Fibroblast of mammary gland (primary cell): ENCODE data around the gene TRPC6.

ENCODE experiments used
- DNase-seq: peaks from one replicate; pipeline ENCODE4 v3.0.0-alpha.2; 2010; ENCODE audit warnings: low read depth
- H3K4me3 ChIP-seq: 2 replicates; pipeline ENCODE4 v1.5.1; 2011; ENCODE audit warnings: low read depth, mild to moderate bottlenecking, low read length, moderate library complexity; ENCODE audit not compliant: control insufficient read depth
- TF ChIP-seq, protein P1 (sequence below): conservative IDR thresholded peaks from 2 replicates; pipeline ENCODE4 v1.5.1; 2011; ENCODE audit warnings: low read depth, low read length, inconsistent platforms; ENCODE audit not compliant: control insufficient read depth, insufficient read depth

The TRPC6 gene

DNA sequence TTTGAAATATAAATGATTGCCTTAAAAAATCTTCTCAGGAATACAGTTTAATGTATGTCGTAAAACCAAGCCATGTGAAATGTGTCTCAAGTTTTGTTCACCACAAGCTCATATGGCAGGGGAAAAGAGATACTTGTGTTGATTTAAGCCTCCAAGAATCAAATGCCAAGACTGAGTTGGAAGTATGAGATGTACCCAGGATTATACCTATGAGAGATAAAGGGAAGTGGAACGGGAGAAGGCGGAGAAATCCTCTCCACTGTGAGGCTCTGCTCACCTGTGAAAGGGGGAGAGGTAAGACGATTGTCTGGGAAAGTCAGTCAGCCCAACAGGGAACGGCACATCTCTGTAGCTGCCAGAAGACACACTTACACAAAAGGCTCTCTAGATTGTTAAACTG is 124.8 kb downstream of the TRPC6 start:
- TF ChIP-seq, protein P1, sequence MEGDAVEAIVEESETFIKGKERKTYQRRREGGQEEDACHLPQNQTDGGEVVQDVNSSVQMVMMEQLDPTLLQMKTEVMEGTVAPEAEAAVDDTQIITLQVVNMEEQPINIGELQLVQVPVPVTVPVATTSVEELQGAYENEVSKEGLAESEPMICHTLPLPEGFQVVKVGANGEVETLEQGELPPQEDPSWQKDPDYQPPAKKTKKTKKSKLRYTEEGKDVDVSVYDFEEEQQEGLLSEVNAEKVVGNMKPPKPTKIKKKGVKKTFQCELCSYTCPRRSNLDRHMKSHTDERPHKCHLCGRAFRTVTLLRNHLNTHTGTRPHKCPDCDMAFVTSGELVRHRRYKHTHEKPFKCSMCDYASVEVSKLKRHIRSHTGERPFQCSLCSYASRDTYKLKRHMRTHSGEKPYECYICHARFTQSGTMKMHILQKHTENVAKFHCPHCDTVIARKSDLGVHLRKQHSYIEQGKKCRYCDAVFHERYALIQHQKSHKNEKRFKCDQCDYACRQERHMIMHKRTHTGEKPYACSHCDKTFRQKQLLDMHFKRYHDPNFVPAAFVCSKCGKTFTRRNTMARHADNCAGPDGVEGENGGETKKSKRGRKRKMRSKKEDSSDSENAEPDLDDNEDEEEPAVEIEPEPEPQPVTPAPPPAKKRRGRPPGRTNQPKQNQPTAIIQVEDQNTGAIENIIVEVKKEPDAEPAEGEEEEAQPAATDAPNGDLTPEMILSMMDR: no peak
- no peak for DNase-seq
- no peak overlapping the region for H3K4me3 ChIP-seq

GRCh38 chr11:101458161-101458560 is 125.6 kb downstream of the TRPC6 start:
- H3K4me3 ChIP-seq: no peak overlapping the region
- DNase-seq: peak; percentile 74
- TF ChIP-seq, protein P1: no peak

- DNase-seq: peak; percentile 42
- H3K4me3 ChIP-seq: no peak overlapping the region
- TF ChIP-seq, protein P1: peak; percentile 39
Observed at GRCh38 chr11:101456812-101457211, 127.0 kb downstream of the TRPC6 start.

- no peak overlapping the region for H3K4me3 ChIP-seq
- peak; percentile 36 for DNase-seq
- TF ChIP-seq, protein P1: no peak
Observed at GRCh38 chr11:101453682-101454081, 130.1 kb downstream of the TRPC6 start.

DNA sequence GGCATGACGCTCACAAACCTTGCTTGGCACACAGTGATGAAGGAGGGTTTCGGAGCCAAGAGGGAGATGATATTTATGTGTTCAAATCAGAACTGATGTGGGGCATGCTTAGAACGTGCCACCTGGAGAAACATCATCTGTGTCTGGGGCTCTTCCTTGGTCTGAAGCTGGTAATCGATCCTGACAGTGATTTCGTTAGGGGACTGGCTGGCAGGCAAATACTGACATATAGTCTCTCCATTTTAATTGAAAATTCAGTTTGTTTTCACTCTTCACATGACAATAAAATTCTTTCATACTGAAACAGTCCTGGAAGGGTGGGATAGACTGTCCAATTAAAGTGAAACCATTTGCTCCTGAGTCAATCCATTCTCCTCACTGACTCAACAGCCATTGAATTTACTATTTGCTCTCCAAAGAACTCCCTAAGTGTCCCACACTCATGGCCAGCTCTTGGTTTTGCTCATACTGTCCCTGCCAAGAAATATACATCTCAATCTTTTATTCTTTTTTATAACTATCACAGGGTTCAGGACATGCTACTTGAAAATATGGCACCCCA is 134.8 kb downstream of the TRPC6 start:
- no peak for DNase-seq
- TF ChIP-seq, protein P1: no peak
- H3K4me3 ChIP-seq: no peak overlapping the region

DNA sequence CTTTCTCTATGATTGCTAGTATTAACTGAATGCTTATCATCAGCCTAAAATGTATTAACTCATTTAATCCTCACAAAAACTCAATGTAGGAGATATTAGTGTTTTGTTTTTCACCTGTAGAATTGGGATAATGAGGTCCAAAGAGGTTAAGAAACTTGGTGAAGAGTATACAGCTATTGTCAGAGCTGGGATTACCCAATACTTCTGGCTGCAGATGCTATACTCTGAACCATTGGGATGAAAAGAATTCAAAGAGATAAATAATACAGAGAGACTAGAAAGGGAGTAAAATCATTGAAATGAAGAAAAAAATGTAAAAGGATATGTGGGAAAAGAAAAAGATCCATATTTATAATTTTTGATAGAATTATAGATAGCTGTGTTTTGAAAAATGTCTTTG is 137.1 kb downstream of the TRPC6 start:
- TF ChIP-seq, protein P1: no peak
- no peak for DNase-seq
- no peak overlapping the region for H3K4me3 ChIP-seq

DNA sequence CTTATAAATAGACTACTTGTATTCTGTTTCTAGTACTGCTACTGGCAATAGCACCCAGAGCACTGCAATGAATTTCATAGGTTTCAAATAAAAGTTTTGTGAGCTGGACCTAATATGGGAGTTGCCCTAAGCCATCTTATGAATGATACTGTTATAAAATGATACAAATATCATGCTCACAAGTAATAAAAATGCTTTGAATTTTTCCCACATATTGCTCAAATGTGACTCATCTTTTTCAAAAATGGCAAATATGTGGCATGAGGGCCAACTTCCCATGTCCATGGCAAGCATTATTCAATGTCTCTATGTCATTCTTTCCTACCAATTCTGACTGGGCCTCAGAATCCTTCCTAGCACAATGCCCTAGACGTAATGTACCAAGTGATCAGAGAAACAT is 137.6 kb downstream of the TRPC6 start:
- peak; percentile 40 for DNase-seq
- TF ChIP-seq, protein P1: no peak

More for the DNA sequence above, 137.6 kb downstream of the TRPC6 start:
- H3K4me3 ChIP-seq: no peak overlapping the region
